Measurements from ENCODE around the gene NEMP2.

The NEMP2 gene, protein sequence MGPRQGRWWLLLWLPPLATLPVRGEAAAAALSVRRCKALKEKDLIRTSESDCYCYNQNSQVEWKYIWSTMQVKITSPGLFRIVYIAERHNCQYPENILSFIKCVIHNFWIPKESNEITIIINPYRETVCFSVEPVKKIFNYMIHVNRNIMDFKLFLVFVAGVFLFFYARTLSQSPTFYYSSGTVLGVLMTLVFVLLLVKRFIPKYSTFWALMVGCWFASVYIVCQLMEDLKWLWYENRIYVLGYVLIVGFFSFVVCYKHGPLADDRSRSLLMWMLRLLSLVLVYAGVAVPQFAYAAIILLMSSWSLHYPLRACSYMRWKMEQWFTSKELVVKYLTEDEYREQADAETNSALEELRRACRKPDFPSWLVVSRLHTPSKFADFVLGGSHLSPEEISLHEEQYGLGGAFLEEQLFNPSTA

DNA sequence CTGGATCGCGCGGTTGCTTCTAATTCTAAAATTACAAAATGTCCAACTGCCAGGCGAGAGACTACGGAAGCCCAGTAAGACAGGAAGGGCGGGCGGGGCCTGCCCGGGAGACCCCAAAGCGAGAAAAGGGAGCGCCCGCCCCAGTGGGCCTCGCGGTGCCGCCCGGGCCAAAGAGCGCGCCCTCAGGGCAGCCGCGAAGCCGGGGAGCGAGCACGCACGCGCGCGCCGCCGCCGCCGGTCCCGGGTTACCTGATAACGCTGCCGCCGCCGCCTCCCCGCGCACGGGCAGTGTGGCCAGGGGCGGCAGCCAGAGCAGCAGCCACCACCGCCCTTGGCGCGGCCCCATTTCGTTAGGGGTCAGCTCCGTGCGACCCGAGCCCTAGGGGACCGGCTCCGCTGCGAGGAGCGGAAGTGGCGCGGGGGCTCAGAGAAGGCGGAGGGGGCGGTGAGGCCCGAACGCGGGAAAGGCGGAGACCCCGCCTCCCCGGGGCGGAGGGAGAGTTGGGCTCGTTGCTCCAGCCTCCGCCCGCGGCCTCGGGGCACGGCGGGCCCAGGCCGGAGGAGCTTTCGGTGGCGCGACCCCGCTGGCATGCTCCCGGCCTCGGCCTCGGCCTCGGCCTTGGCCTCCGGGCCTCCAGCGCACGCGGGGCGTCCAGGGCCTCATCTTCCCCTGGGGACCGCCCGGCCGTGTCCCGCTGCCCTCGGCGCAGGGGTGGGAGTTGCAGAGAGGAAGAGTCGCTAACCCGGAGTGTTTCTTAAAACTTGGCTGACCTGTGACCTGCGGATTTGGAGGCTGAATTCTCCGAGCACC, at the start of gene NEMP2:
TSS of gene NEMP2 (minus strand) at position 413 of the 811 bp plus-strand sequence. CDS start at position 346, 67 bp downstream.
- Histone ChIP-seq H3K27me3 (replicated peaks; ENCODE audit: control insufficient read depth, insufficient read depth, low read length) (no peaks in the 10 kb centered on the region), H3K9me3 (ENCODE audit: control insufficient read depth, low read length) (peaks cover 12% of the 10 kb centered on the region), H3K4me1 (ENCODE audit: control insufficient read depth, insufficient read depth, low read length) (peaks cover 21% of the 10 kb centered on the region), H3K9ac (ENCODE audit: low read length) (peak within 1 kb of the TSS; percentile 81), H3K4me3 (ENCODE audit: low read length) (peak within 1 kb of the TSS; percentile 82), H3K36me3 (ENCODE audit: control insufficient read depth, insufficient read depth, low read length, severe bottlenecking) (no peaks in the 10 kb centered on the region)
- DNase-seq (ENCODE audit: low read depth), result peak; percentile 82

- Histone ChIP-seq H3K36me3 (ENCODE audit: control insufficient read depth, insufficient read depth, low read length, severe bottlenecking) (no peaks in the 10 kb centered on the region), H3K9ac (ENCODE audit: low read length) (no peak overlapping the region), H3K27me3 (replicated peaks; ENCODE audit: control insufficient read depth, insufficient read depth, low read length) (no peaks in the 10 kb centered on the region), H3K4me1 (ENCODE audit: control insufficient read depth, insufficient read depth, low read length) (peaks cover 4% of the 10 kb centered on the region), H3K4me3 (ENCODE audit: low read length) (no peak overlapping the region), H3K9me3 (ENCODE audit: control insufficient read depth, low read length) (no peaks in the 10 kb centered on the region)
- DNase-seq (ENCODE audit: low read depth), result no peak
Measured at GRCh38 chr2:190583507-190584337, 49.2 kb upstream of the NEMP2 start.

GRCh38 chr2:190582736-190583506, 48.4 kb upstream of the NEMP2 start:
- Histone ChIP-seq H3K4me1 (ENCODE audit: control insufficient read depth, insufficient read depth, low read length) (peaks cover 12% of the 10 kb centered on the region), H3K9ac (ENCODE audit: low read length) (no peak overlapping the region), H3K9me3 (ENCODE audit: control insufficient read depth, low read length) (no peaks in the 10 kb centered on the region), H3K27me3 (replicated peaks; ENCODE audit: control insufficient read depth, insufficient read depth, low read length) (no peaks in the 10 kb centered on the region), H3K4me3 (ENCODE audit: low read length) (no peak overlapping the region), H3K36me3 (ENCODE audit: control insufficient read depth, insufficient read depth, low read length, severe bottlenecking) (no peaks in the 10 kb centered on the region)
- DNase-seq (ENCODE audit: low read depth), result no peak

GRCh38 chr2:190582019-190582418, 47.5 kb upstream of the NEMP2 start:
- H3K4me3 ChIP-seq (ENCODE audit: low read length), result no peak overlapping the region
- H3K4me1 ChIP-seq (ENCODE audit: control insufficient read depth, insufficient read depth, low read length), result peaks cover 13% of the 10 kb centered on the region
- no peak overlapping the region for H3K9ac ChIP-seq (ENCODE audit: low read length)
- no peaks in the 10 kb centered on the region for H3K9me3 ChIP-seq (ENCODE audit: control insufficient read depth, low read length)
- no peaks in the 10 kb centered on the region for H3K27me3 ChIP-seq (replicated peaks; ENCODE audit: control insufficient read depth, insufficient read depth, low read length)
- DNase-seq (ENCODE audit: low read depth), result no peak
- H3K36me3 ChIP-seq (ENCODE audit: control insufficient read depth, insufficient read depth, low read length, severe bottlenecking), result no peaks in the 10 kb centered on the region

- Histone ChIP-seq H3K4me3 (ENCODE audit: low read length) (no peak overlapping the region), H3K27me3 (replicated peaks; ENCODE audit: control insufficient read depth, insufficient read depth, low read length) (no peaks in the 10 kb centered on the region), H3K36me3 (ENCODE audit: control insufficient read depth, insufficient read depth, low read length, severe bottlenecking) (no peaks in the 10 kb centered on the region), H3K9ac (ENCODE audit: low read length) (no peak overlapping the region), H3K4me1 (ENCODE audit: control insufficient read depth, insufficient read depth, low read length) (peaks cover 13% of the 10 kb centered on the region), H3K9me3 (ENCODE audit: control insufficient read depth, low read length) (no peaks in the 10 kb centered on the region)
- DNase-seq (ENCODE audit: low read depth), result no peak
Measured at GRCh38 chr2:190579915-190580846, 45.7 kb upstream of the NEMP2 start.

DNA sequence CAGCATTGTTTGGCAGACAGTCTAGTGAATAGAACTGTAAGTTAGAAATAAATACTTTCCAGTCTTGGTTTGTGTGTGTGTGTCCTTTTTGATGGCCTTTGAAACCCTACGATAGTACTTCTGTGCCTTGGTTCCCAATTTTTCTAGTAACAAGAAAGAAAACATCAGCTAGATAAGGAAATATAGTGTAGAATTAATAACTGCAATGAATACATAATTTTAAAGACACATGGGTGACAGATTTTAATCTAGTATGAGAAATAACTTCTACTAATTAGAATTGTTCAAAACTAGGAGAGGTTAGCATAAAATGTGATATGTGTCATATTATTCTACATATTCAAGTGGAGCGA, 44.5 kb upstream of the NEMP2 start:
- DNase-seq (ENCODE audit: low read depth), result no peak

DNA sequence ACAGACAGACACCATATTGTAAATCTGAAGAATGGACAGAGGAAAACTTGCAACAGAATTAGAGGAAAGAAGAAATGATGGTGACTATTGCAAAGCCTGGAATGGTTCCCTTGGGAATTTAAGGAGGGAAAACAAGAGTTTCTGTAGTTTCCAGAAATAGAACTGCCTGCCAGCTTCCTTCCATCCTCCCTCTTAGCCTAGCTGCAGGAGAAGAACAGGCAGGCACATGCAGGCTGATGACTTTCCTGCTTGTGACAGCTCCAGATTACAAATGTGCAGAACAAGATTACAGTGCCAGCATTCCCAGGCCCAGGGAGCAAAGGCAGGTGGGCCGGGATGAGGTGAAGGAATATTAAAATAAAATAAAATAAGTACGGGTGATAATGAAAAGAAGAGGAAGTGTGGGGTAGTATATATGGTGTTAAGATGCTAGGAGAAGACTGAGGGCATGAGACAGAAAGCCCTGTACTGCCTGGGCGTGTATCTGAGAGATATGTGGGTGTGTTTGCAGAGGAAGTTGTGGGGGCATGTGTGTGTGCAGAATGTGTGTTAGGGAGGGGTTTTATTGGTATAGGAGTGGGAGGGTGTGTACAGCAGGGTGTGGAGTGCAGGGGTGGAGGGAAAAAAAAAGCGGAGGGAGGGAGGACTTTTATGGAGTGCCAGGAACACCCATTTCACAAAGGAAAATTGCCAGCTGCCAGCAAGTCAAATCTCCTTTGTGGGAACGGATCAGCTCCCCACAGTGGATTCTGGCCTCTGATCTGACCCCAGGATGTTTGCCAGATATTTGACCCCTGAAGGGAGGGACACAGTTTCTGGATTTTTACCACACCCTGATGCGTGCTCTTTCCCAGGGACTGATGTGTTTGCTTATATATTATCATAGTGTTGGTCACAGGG, 43.9 kb upstream of the NEMP2 start:
- Histone ChIP-seq H3K4me3 (ENCODE audit: low read length) (no peak overlapping the region), H3K9ac (ENCODE audit: low read length) (no peak overlapping the region), H3K36me3 (ENCODE audit: control insufficient read depth, insufficient read depth, low read length, severe bottlenecking) (no peaks in the 10 kb centered on the region), H3K4me1 (ENCODE audit: control insufficient read depth, insufficient read depth, low read length) (peaks cover 24% of the 10 kb centered on the region), H3K27me3 (replicated peaks; ENCODE audit: control insufficient read depth, insufficient read depth, low read length) (no peaks in the 10 kb centered on the region), H3K9me3 (ENCODE audit: control insufficient read depth, low read length) (no peaks in the 10 kb centered on the region)
- peak; percentile 36 for DNase-seq (ENCODE audit: low read depth)

More for the DNA sequence above, 44.5 kb upstream of the NEMP2 start:
- H3K4me1 ChIP-seq (ENCODE audit: control insufficient read depth, insufficient read depth, low read length), result peaks cover 18% of the 10 kb centered on the region
- no peaks in the 10 kb centered on the region for H3K9me3 ChIP-seq (ENCODE audit: control insufficient read depth, low read length)
- no peak overlapping the region for H3K4me3 ChIP-seq (ENCODE audit: low read length)
- no peaks in the 10 kb centered on the region for H3K27me3 ChIP-seq (replicated peaks; ENCODE audit: control insufficient read depth, insufficient read depth, low read length)
- H3K9ac ChIP-seq (ENCODE audit: low read length), result no peak overlapping the region
- no peaks in the 10 kb centered on the region for H3K36me3 ChIP-seq (ENCODE audit: control insufficient read depth, insufficient read depth, low read length, severe bottlenecking)

DNA sequence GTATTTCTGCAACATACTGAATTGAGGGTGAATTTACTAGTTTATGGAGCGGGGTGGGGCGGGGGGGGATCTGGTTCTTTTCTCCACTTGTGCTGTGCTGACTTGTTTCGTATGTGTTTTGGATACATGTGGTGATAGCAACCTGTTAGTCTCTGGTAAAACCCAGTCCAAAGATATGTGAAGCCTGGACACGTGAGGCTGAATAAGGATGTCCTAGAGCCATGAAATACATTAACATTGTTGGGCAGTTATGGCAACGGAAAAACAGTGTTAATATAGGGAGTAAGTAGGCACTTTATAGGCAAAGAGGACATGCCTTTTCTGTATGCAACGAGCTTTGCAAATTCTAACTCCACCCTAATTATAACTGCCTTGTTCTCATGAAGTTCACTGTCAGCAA, 42.1 kb upstream of the NEMP2 start:
- no peak for DNase-seq (ENCODE audit: low read depth)
- Histone ChIP-seq H3K9me3 (ENCODE audit: control insufficient read depth, low read length) (no peaks in the 10 kb centered on the region), H3K4me3 (ENCODE audit: low read length) (no peak overlapping the region), H3K27me3 (replicated peaks; ENCODE audit: control insufficient read depth, insufficient read depth, low read length) (no peaks in the 10 kb centered on the region), H3K9ac (ENCODE audit: low read length) (no peak overlapping the region), H3K36me3 (ENCODE audit: control insufficient read depth, insufficient read depth, low read length, severe bottlenecking) (no peaks in the 10 kb centered on the region), H3K4me1 (ENCODE audit: control insufficient read depth, insufficient read depth, low read length) (peaks cover 28% of the 10 kb centered on the region)

DNA sequence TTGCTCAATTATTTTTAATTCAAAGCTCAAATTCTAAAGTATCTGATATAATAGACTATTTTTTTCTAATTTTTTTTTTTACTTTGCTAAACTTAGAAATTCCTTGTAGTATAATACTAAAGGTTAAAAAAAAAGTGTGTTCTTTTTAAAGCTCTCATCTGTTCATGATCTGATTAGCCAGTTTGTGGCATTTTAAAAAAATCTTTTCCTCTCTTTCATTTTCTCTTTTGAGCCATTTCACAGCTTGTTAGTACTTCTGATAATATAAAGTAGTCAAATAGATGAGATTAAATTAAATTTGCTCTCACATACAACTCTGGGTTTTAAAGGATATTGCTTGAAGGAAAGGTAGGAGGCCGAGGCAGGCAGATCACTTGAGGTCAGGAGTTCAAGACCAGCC, 40.7 kb upstream of the NEMP2 start:
- no peaks in the 10 kb centered on the region for H3K9me3 ChIP-seq (ENCODE audit: control insufficient read depth, low read length)
- H3K4me1 ChIP-seq (ENCODE audit: control insufficient read depth, insufficient read depth, low read length), result peaks cover 28% of the 10 kb centered on the region
- H3K9ac ChIP-seq (ENCODE audit: low read length), result no peak overlapping the region
- H3K36me3 ChIP-seq (ENCODE audit: control insufficient read depth, insufficient read depth, low read length, severe bottlenecking), result no peaks in the 10 kb centered on the region
- H3K27me3 ChIP-seq (replicated peaks; ENCODE audit: control insufficient read depth, insufficient read depth, low read length), result no peaks in the 10 kb centered on the region
- no peak overlapping the region for H3K4me3 ChIP-seq (ENCODE audit: low read length)
- no peak for DNase-seq (ENCODE audit: low read depth)

All from adipocyte (in vitro differentiated cells).